Muscle layer of duodenum (tissue), 2 donors: ENCODE measurements around the gene TLE2.
A peak's percentile ranks its signal among the peaks of the same experiment; 100 is the strongest.

ENCODE experiments used
- H3K27ac ChIP-seq: one replicate; pipeline ENCODE4 v1.7.0; 2013; ENCODE audit warnings: mild to moderate bottlenecking, low read length
- H3K27me3 ChIP-seq: one replicate; pipeline ENCODE4 v1.7.0; 2013; ENCODE audit warnings: low read depth, mild to moderate bottlenecking, control low read depth, low read length
- H3K36me3 ChIP-seq, 2 donors: one replicate each; pipeline ENCODE4 v1.7.0; 2013; ENCODE audit warnings: low read length in 2 of 2, control low read depth in 1 of 2, mild to moderate bottlenecking in 1 of 2; ENCODE audit not compliant: insufficient read depth in 2 of 2, control insufficient read depth in 1 of 2
- H3K4me1 ChIP-seq, 2 donors: one replicate each; pipeline ENCODE4 v1.7.0; 2013; ENCODE audit warnings: low read length in 2 of 2, mild to moderate bottlenecking in 2 of 2, control low read depth in 1 of 2, moderate library complexity in 1 of 2; ENCODE audit not compliant: insufficient read depth in 2 of 2, control insufficient read depth in 1 of 2
- H3K4me3 ChIP-seq, 2 donors: one replicate each; pipeline ENCODE4 v1.7.0; 2013; ENCODE audit warnings: low read length in 2 of 2, low read depth in 1 of 2, mild to moderate bottlenecking in 1 of 2
- H3K9me3 ChIP-seq, 2 donors: one replicate each; pipeline ENCODE4 v1.7.0; 2013; ENCODE audit warnings: low read length in 2 of 2, control low read depth in 1 of 2, mild to moderate bottlenecking in 1 of 2; ENCODE audit not compliant: control insufficient read depth in 1 of 2
- donor health status: healthy.

Gene TLE2

DNA sequence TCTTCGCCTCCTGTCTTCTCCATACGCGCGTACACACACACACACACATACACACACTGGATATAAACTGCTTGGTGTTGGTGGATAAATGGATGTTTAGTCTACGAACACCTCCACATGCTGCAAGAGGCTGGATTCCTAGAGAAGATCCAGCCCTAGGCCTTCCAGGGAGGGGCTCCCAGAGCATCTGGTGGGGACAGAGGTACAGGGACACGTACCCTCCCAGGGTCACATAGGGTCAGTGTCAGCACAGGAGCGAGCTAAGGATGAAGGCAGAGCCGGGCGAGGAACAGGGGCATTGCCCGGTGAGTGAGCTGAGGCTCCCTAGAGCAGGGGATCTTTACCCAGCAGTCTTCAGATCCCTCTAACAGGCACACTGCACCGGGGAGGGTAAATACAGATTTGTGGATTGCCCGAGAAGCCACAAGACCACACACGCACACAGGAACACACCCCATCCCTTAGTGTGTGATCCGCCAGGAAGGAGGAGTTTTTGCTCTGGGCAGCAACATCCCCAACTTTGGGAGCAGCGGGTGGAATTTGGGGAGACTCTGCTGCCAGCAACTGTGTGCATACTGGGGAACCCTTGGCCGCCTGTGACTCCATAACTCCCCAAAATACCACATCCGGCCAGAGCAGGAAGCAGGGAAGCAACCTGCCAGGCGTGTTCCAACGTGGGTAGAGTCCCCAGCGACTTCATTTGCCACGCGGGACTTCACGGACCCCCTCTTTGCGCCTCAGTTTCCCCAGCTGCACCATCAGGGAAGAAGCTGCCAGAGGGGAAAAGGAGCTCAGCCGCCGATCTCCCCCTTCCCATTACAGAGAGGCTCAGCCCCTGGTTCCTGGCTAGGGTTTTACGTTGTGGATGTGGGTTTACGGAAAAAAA lies 5.8 kb upstream of the TLE2 start:
- H3K27me3 ChIP-seq, result no peaks in the 10 kb centered on the region
- peak overlapping the region; percentile 64 to 84 for H3K4me3 ChIP-seq
- H3K27ac ChIP-seq, result peak overlapping the region; percentile 79
- peaks cover 6 to 21% of the 10 kb centered on the region in 2 donors for H3K4me1 ChIP-seq
- no peaks in the 10 kb centered on the region for H3K36me3 ChIP-seq
- no peaks in the 10 kb centered on the region for H3K9me3 ChIP-seq

DNA sequence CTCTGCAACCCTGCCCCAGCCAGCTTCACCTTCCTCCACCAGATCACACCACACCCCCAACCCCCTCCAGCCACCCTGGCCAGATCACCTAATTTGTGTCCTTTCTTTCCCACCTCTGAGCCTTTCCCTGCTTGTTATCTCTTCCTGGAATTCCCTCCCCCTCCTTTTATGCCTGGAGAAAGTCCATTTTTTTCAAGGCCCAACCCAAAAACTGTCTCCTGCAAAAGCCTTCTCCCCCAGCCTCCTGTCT lies 5.3 kb upstream of the TLE2 start:
- H3K27me3 ChIP-seq, result no peaks in the 10 kb centered on the region
- H3K27ac ChIP-seq, result no peak overlapping the region
- peak overlapping the region in 1 of 2 donors; percentile 64 for H3K4me3 ChIP-seq
- no peaks in the 10 kb centered on the region for H3K9me3 ChIP-seq
- peaks cover 6 to 23% of the 10 kb centered on the region in 2 donors for H3K4me1 ChIP-seq
- H3K36me3 ChIP-seq, result no peaks in the 10 kb centered on the region

DNA sequence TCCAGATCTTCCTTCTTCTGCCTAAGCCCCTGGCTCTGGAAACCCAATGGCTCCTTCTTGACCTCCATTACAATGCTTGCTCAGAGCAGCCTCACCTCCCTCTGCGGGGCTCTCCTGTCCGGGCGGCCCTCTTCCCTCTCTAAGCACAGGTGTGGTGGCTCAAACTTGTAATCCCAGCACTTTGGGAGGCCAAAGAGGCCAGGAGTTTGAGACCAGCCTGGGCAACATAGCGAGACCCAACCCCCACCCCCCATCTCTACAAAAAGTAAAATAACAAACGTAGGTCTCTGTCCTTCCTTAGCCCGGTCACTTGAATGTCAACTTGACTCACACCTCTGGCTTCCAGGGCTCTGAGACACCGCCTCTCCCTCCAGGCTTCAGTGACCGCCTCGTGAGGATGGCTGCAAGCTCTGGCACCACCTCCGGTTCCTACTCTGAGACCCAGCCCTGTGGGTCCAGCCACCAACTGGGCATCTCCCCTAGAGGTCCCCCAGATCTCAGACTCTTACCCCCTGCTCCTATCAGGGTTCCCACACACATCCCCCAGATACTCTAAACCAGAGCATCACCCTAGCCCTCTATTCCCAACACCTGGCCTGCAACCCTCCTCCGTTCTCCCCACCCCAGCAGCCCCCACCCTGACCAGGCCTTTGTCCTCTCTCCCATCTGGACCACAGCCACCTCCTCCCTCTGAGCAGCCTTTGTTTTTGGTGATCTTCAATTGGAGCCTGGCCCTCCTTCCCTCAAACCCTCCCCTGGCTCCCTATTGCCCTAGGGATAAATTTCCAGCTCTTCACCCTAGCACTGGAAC lies 4.7 kb upstream of the TLE2 start:
- H3K36me3 ChIP-seq, result no peaks in the 10 kb centered on the region
- peaks cover 6 to 23% of the 10 kb centered on the region in 2 donors for H3K4me1 ChIP-seq
- H3K27me3 ChIP-seq, result no peaks in the 10 kb centered on the region
- no peaks in the 10 kb centered on the region for H3K9me3 ChIP-seq
- no peak overlapping the region for H3K27ac ChIP-seq
- H3K4me3 ChIP-seq, result no peak overlapping the region

DNA sequence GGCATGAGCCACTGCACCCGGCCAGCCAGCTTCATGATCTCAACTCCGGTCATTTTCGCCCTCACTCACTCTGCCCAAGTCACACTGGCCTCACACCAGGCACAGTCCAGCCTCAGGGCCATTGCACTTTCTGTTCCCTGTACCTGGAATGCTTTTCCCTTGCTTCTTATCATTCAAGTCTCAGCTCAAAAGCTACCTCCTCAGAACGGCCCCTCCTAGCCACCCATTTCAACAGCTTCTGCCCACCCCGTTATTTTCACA lies 2.5 kb upstream of the TLE2 start:
- no peak overlapping the region for H3K4me3 ChIP-seq
- no peaks in the 10 kb centered on the region for H3K36me3 ChIP-seq
- no peaks in the 10 kb centered on the region for H3K9me3 ChIP-seq
- H3K4me1 ChIP-seq, result peaks cover 6 to 29% of the 10 kb centered on the region in 2 donors
- no peaks in the 10 kb centered on the region for H3K27me3 ChIP-seq
- H3K27ac ChIP-seq, result no peak overlapping the region

DNA sequence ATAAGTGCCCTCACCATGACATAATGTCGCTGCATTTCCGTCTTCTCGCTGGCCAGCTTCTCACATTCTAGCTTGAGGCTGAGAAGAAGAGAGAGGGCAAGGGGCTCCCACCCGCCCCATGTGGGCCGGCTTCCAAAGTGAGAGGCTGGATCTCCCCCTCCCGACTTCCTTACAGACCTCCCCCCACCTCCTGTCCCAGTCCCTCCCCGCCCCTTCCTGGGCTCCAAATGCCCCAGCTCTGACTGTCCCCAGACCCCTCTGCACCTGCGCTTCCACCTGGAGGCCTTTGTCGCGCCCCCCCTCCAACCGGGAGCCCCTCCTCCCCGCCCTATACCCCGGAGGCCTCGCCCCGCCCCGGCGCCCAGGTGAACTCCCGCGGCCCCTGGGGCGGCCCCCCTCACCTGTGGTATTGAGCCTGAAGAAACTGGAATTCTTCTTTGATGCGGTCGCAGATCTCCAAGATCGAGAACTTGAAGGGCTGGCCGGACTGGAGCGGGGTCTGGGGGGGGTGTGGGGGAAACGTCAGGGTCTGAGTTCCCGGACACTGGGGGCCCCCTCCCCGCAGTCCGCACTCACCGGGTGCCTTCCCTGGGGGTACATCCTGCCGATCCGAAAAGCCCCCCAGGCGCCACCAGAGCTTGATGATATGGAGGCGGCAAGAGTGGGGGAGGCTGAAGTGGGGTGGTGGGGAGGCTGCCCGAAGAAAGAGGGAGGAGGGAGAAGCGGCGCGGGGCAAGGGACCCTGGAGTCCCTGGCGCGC lies 595 bp downstream of the TLE2 start:
- Histone ChIP-seq H3K27me3 (no peaks in the 10 kb centered on the region), H3K4me1 (peaks cover 0 to 14% of the 10 kb centered on the region in 2 donors), H3K4me3 (peak overlapping the region in 1 of 2 donors; percentile 71), H3K9me3 (no peaks in the 10 kb centered on the region), H3K27ac (no peak overlapping the region), H3K36me3 (no peaks in the 10 kb centered on the region)

DNA sequence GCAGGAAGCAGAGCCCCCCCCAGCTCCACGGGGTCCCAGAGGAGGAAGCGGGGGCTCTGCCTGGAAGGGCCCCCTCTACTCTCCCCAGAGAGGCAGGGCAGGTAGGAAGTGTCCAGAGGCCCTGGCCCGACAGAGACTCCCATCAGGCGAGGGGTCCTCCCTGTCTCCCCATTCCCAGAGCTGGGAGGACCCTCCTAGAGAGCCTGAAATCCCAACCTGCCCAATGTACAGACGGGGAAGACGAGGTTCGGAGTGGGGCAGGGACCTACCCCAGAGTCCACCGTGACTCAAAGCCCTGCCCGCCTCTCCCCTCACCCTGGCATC lies 1.1 kb downstream of the TLE2 start:
- Histone ChIP-seq H3K9me3 (no peaks in the 10 kb centered on the region), H3K4me1 (peaks cover 0 to 14% of the 10 kb centered on the region in 2 donors), H3K27me3 (no peaks in the 10 kb centered on the region), H3K27ac (no peak overlapping the region), H3K36me3 (no peaks in the 10 kb centered on the region), H3K4me3 (peak overlapping the region in 1 of 2 donors; percentile 71)

DNA sequence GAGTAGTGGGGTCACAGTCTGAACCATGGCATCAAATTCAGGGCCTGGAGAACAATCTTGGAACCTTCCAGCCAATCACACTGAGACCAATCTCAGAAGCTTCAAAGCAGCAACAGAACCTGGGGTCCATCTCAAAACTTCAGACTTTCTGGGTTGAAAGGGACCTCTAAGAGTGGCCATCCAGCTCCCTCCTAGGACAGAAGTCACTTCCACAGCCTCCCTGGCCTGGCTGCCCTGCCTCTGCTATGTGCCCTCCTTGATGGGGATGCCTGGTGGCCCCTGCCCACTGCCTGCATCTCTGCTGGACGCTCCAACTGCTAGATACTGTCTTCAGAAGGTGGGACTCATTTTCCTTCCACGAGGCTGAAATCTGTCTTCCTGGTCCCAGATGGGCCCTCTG lies 1.8 kb downstream of the TLE2 start:
- no peak overlapping the region for H3K27ac ChIP-seq
- H3K9me3 ChIP-seq, result no peaks in the 10 kb centered on the region
- H3K4me1 ChIP-seq, result peaks cover 0 to 14% of the 10 kb centered on the region in 2 donors
- no peaks in the 10 kb centered on the region for H3K27me3 ChIP-seq
- no peaks in the 10 kb centered on the region for H3K36me3 ChIP-seq
- no peak overlapping the region for H3K4me3 ChIP-seq

DNA sequence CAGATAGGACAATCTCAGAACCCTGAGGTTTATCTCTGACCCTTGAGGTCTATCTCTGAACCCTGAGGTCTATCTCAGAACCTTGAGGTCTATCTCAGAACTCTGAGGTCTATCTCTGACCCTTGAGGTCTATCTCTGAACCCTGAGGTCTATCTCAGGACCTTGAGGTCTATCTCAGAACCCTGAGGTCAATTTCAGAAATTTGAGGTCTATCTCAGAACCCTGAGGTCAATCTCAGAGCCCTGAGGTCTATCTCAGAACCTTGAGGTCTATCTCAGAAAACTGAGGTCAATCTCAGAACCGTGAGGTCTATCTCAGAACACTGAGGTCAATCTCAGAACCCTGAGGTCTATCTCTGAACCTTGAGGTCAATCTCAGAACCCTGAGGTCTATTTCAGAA lies 2.3 kb downstream of the TLE2 start:
- Histone ChIP-seq H3K27me3 (no peaks in the 10 kb centered on the region), H3K4me3 (no peak overlapping the region), H3K9me3 (no peaks in the 10 kb centered on the region), H3K36me3 (no peaks in the 10 kb centered on the region), H3K4me1 (peaks cover 0 to 14% of the 10 kb centered on the region in 2 donors), H3K27ac (no peak overlapping the region)

DNA sequence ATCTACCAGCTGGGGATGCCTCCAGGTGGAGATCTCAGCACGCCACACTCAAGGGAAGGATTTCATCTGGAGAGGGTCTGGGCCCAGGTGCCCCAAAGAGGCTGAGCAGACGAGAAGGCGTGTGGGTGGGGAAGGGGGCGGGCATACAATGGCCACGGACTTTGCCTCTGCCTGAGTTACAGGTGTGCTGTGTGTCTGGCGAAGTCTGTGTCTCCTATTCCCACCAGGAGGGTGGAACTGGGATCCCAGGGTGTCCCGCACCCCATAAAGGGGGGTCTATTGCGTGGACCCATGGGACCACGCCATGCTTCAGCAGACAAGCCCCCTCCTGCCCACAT lies 3.6 kb downstream of the TLE2 start:
- peaks cover 0 to 14% of the 10 kb centered on the region in 2 donors for H3K4me1 ChIP-seq
- H3K36me3 ChIP-seq, result no peaks in the 10 kb centered on the region
- no peak overlapping the region for H3K4me3 ChIP-seq
- no peaks in the 10 kb centered on the region for H3K9me3 ChIP-seq
- no peak overlapping the region for H3K27ac ChIP-seq
- H3K27me3 ChIP-seq, result no peaks in the 10 kb centered on the region

DNA sequence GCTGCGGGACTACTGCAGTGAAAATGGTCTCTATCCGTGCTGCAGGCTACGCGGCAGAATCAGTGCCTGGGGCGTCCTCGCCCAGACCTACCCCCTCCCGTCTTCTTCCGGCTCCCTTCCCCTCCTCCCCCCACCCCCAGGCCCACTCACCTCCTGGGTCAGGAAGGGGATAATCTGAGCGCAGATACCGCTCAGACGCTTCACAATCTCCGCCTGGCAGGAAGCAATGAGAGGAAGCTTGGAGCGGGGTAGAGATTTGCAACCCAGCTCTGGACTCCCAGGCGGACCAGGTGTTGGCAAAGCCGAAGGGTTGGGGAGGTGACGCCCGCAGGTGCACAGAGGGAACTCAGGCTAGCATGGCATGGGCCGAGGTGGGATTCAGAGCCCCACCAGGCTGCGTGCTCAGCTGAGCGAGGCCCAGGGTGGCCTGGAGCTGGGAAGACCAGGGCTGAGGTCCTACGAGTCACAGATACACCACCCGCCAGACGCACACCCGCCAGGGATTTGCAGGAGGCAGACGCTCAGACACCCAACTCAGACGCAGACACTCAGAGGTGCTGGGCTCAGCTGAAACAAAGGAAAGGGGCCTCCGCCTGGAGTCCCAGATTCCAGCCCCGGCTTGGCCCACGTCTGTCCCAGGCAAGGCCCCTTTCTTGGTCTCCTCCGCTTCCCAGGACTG lies 4.1 kb downstream of the TLE2 start:
- Histone ChIP-seq H3K9me3 (no peaks in the 10 kb centered on the region), H3K27ac (no peak overlapping the region), H3K4me1 (peaks cover 0 to 12% of the 10 kb centered on the region in 2 donors), H3K4me3 (peak overlapping the region in 1 of 2 donors; percentile 21), H3K36me3 (no peaks in the 10 kb centered on the region), H3K27me3 (no peaks in the 10 kb centered on the region)

DNA sequence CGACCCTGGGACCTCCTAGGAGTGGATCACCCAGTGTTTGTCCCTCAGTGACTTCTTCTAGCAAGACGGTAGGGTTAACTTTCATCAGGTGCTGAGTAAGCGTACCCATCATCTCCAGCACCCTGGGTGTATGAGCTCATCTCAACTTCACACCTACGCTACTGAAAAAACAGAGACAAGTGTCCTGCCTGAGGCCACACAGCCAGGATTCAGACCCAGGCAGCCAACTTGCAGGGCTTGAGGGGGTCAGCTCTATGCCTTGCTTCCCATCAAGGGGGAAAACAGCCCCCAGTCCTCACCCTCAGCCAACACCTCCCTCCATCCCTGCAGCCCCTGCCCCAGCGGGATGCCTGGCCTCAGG lies 4.6 kb downstream of the TLE2 start:
- Histone ChIP-seq H3K4me3 (peak overlapping the region in 1 of 2 donors; percentile 21), H3K36me3 (peaks cover 0 to 3% of the 10 kb centered on the region in 2 donors), H3K27ac (no peak overlapping the region), H3K9me3 (no peaks in the 10 kb centered on the region), H3K4me1 (peaks cover 0 to 9% of the 10 kb centered on the region in 2 donors), H3K27me3 (no peaks in the 10 kb centered on the region)
